ENCODE measurements around the gene UQCC5. TPM values are rescaled to one million over a fixed set of nuclear protein-coding genes. Genes with fewer than 3 reads are reported as not detected.
A peak's percentile ranks its signal among the peaks of the same experiment; 100 is the strongest.

Gene UQCC5
- total RNA-seq, 2 experiments from 2014 or later = 12.3 to 13.1 TPM

- H3K36me3 Mint-ChIP-seq (ENCODE audit: low read depth) = peaks cover 5% of the 10 kb centered on the region
- peaks cover 5% of the 10 kb centered on the region for H3K4me1 Mint-ChIP-seq (ENCODE audit: low read depth)
- no peaks in the 10 kb centered on the region for H3K9me3 Mint-ChIP-seq
- DNase-seq = no peak
- no peaks in the 10 kb centered on the region for H3K27me3 Mint-ChIP-seq (ENCODE audit: low read depth)
- no peak overlapping the region for H3K4me3 Mint-ChIP-seq
- CTCF ChIA-PET = interaction anchor here (1.3 kb wide), 1 partner anchor 79 kb away, joined by 3 read pairs; no protein-coding TSS in a partner anchor
- H3K27ac Mint-ChIP-seq = no peak overlapping the region
- intact Hi-C loops (cut with micrococcal nuclease) = no loop called here
These were observed 8.4 kb upstream of the UQCC5 start for GRCh38 chr3:52527732-52528585.

GRCh38 chr3:52528586-52529375, 7.6 kb upstream of the UQCC5 start:
- CTCF ChIA-PET = interaction anchor here (0.5 to 1.3 kb wide), 2 partner anchors 55 to 80 kb away, joined by 3 read pairs; no protein-coding TSS in a partner anchor
- intact Hi-C loops (cut with micrococcal nuclease) = no loop called here
- Mint-ChIP-seq H3K4me3 (no peak overlapping the region), H3K9me3 (no peaks in the 10 kb centered on the region), H3K27ac (no peak overlapping the region), H3K36me3 (ENCODE audit: low read depth) (peaks cover 5% of the 10 kb centered on the region), H3K27me3 (ENCODE audit: low read depth) (no peaks in the 10 kb centered on the region), H3K4me1 (ENCODE audit: low read depth) (peaks cover 5% of the 10 kb centered on the region)
- DNase-seq = peak; percentile 2

DNA sequence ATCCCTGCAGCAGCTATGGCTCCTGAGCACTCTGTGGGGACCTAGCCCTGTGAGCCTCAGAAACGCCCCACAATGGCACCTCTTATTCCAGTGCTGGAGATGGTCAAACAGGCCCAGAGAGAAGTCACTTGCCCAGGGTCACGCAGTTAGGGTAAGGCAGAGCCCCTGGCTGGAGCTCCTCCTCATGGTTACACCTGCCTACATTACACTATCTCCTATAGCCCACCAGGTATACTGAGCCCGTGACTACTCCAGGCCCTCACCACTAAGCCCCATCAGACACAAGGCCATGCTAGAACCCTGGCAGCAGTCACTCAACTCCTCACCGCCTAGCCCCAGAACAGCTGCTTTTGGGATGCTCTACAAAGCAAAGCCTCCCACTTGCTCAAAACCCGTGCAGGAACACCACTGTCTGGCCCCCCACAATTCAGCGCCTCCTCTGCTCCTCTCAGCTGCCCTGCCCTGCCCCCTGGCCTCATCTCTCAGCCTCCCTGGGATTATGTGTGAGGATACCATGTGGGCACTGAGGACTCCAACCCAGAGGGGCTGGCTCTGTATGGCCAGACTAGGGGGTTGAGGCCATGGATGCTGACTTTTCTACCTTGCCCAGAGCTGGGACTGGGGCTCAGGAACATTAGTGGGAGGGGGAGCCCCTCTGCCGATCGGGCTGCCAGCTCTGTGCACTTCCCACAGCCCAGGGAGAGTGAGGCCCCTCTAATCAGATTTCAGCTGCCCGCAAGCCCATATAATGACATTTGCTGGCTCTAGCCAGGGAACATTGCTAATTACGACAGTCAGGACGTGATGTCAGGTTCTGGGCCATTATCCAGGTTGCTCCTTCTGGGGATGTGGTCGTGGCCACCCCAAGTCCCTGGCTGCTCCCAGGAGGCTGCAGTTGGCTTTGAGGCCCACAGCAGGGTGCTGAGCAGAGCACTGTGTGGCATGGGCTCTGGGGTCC, 6.8 kb upstream of the UQCC5 start:
- Mint-ChIP-seq H3K27ac (no peak overlapping the region), H3K27me3 (ENCODE audit: low read depth) (no peaks in the 10 kb centered on the region), H3K4me3 (no peak overlapping the region), H3K36me3 (ENCODE audit: low read depth) (no peaks in the 10 kb centered on the region), H3K4me1 (ENCODE audit: low read depth) (peaks cover 5% of the 10 kb centered on the region), H3K9me3 (no peaks in the 10 kb centered on the region)
- intact Hi-C loops (cut with micrococcal nuclease) = loop anchor here (10.0 kb wide), 2 partner anchors 515 to 815 kb away; partner anchors contain the start of genes DCP1A and SFMBT1
- CTCF ChIA-PET = interaction anchor here (0.5 to 1.3 kb wide), 2 partner anchors 54 to 81 kb away, joined by 3 read pairs; no protein-coding TSS in a partner anchor
- DNase-seq = peak; percentile 3

DNA sequence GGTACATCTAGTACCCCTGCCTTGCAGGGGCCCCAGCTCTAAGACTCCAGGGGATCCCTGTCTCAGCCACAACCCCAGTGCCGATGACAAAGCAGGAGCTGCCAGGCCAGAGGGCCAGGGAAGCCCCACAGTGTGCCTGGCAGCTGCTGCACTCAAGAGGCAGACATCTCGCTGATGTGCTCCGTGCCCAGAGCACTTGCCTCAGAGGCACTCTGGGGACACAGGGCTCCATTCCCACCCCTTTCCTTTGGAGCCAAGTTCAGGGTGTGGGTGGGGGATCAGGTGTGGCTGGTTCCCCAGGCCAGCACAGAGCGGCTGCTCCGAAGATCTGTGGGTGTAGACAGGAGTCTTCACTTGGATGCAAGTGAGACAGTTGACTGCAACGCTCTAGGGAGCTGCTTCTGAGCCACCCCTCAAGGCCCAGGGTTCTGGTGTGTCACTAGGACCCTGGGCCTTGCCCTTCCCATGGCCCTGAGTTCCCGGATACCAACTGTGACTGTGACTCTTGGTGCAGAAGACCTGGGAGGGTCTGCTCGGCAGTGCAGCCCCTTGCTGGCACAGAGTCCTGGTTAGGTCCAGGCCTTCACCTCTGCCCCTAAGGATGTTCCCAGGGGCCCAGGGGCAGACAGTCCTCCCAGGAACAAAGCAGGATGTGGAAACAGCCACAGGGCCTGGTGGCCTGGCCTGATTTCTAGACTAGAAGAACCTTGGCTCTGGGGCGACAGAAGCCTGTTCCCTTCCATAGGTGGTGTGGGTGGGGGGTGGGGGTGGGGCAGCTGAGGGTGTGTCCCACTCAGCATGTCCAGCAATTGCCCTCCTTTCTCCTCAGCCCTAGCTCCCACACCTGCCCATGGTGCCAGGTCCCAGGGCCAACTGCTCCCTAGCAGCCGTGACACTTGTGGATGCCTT, 5.2 kb upstream of the UQCC5 start:
- DNase-seq = no peak
- intact Hi-C loops (cut with micrococcal nuclease) = loop anchor here (10.0 kb wide), 2 partner anchors 514 to 814 kb away; partner anchors contain the start of genes DCP1A and SFMBT1
- CTCF ChIA-PET = no interaction called here
- H3K4me1 Mint-ChIP-seq (ENCODE audit: low read depth) = peaks cover 14% of the 10 kb centered on the region
- no peak overlapping the region for H3K4me3 Mint-ChIP-seq
- H3K36me3 Mint-ChIP-seq (ENCODE audit: low read depth) = no peaks in the 10 kb centered on the region
- H3K27me3 Mint-ChIP-seq (ENCODE audit: low read depth) = no peaks in the 10 kb centered on the region
- no peak overlapping the region for H3K27ac Mint-ChIP-seq
- H3K9me3 Mint-ChIP-seq = no peaks in the 10 kb centered on the region

- CTCF ChIA-PET = no interaction called here
- Mint-ChIP-seq H3K4me1 (ENCODE audit: low read depth) (peaks cover 15% of the 10 kb centered on the region), H3K36me3 (ENCODE audit: low read depth) (peaks cover 2% of the 10 kb centered on the region), H3K27ac (no peak overlapping the region), H3K4me3 (peak overlapping the region; percentile 72), H3K27me3 (ENCODE audit: low read depth) (no peaks in the 10 kb centered on the region), H3K9me3 (no peaks in the 10 kb centered on the region)
- intact Hi-C loops (cut with micrococcal nuclease) = loop anchor here (10.0 kb wide), 2 partner anchors 513 to 813 kb away; partner anchors contain the start of genes DCP1A and SFMBT1
- peak; percentile 5 for DNase-seq
These were observed 4.4 kb upstream of the UQCC5 start for GRCh38 chr3:52531860-52532516.

DNA sequence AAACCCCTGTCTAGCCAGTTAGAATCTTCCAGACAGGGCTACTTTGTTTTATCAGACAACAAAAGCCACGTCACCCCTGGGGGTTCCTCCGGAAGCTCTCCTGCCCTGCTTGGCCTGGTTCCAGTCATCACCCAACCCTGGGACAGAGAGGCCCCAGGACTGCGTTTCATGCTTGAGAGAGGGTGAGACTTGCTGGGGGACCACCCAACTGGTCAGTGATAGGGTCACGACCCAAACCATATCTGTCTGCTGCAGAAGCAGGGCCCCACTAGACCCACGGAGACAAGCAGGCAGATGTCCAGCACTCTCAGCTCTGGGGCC, 3.9 kb upstream of the UQCC5 start:
- H3K9me3 Mint-ChIP-seq = no peaks in the 10 kb centered on the region
- CTCF ChIA-PET = no interaction called here
- peak; percentile 53 for DNase-seq
- H3K27me3 Mint-ChIP-seq (ENCODE audit: low read depth) = no peaks in the 10 kb centered on the region
- peaks cover 2% of the 10 kb centered on the region for H3K36me3 Mint-ChIP-seq (ENCODE audit: low read depth)
- no peak overlapping the region for H3K27ac Mint-ChIP-seq
- intact Hi-C loops (cut with micrococcal nuclease) = loop anchor here (10.0 kb wide), 2 partner anchors 512 to 812 kb away; partner anchors contain the start of genes DCP1A and SFMBT1
- H3K4me3 Mint-ChIP-seq = peak overlapping the region; percentile 72
- peaks cover 17% of the 10 kb centered on the region for H3K4me1 Mint-ChIP-seq (ENCODE audit: low read depth)

GRCh38 chr3:52532838-52533622, 3.4 kb upstream of the UQCC5 start:
- CTCF ChIA-PET = no interaction called here
- Mint-ChIP-seq H3K27me3 (ENCODE audit: low read depth) (no peaks in the 10 kb centered on the region), H3K27ac (no peak overlapping the region), H3K4me3 (peak overlapping the region; percentile 72), H3K9me3 (no peaks in the 10 kb centered on the region), H3K36me3 (ENCODE audit: low read depth) (peaks cover 7% of the 10 kb centered on the region), H3K4me1 (ENCODE audit: low read depth) (peaks cover 22% of the 10 kb centered on the region)
- DNase-seq = peak; percentile 28
- intact Hi-C loops (cut with micrococcal nuclease) = loop anchor here (10.0 kb wide), 2 partner anchors 512 to 812 kb away; partner anchors contain the start of genes DCP1A and SFMBT1

DNA sequence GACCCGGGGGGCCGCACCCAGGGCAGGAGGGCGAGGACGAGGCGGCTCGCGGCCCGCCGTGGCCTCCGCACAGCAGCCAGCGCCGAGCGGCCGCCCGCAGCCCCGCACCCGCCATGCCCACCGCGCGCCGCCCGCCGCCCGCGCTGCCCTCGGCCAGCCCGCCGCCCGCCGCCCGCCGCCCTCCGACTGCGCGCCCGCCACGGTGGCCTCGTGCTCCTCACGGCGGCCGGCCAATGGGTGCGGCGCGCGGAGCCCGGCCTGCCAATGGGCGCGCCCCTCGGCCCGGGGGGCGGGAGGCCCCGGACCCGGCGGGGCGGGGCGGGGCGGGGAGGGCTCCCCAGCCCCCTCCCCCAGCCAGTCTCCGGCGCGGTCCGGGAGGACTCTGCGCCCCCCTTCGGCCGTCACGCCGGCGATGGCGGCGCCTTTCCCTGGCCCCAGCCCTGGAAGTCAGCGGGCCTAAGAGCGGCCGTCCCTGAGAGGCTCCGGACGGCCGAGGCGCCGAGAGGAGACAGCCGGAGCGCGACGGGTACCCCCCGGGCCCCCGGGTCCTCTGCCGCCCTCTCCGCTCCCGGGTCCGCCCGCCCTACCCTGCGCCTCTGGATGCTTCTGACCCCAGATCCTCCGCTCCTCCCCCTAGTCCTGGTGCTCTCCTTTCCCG, 2.7 kb upstream of the UQCC5 start, which contains the start of gene NT5DC2:
TSS of gene NT5DC2 (minus strand) at position 235 of the 658 bp plus-strand sequence. CDS start at position 115, 120 bp downstream.
- H3K36me3 Mint-ChIP-seq (ENCODE audit: low read depth) = peaks cover 9% of the 10 kb centered on the region
- DNase-seq = peak; percentile 43
- H3K9me3 Mint-ChIP-seq = no peaks in the 10 kb centered on the region
- H3K4me1 Mint-ChIP-seq (ENCODE audit: low read depth) = peaks cover 28% of the 10 kb centered on the region
- CTCF ChIA-PET = no interaction called here
- H3K27me3 Mint-ChIP-seq (ENCODE audit: low read depth) = no peaks in the 10 kb centered on the region
- intact Hi-C loops (cut with micrococcal nuclease) = loop anchor here (10.0 kb wide), 2 partner anchors 511 to 811 kb away; partner anchors contain the start of genes DCP1A and SFMBT1
- no peak within 1 kb of the TSS for H3K27ac Mint-ChIP-seq
- H3K4me3 Mint-ChIP-seq = peak within 1 kb of the TSS; percentile 72

DNA sequence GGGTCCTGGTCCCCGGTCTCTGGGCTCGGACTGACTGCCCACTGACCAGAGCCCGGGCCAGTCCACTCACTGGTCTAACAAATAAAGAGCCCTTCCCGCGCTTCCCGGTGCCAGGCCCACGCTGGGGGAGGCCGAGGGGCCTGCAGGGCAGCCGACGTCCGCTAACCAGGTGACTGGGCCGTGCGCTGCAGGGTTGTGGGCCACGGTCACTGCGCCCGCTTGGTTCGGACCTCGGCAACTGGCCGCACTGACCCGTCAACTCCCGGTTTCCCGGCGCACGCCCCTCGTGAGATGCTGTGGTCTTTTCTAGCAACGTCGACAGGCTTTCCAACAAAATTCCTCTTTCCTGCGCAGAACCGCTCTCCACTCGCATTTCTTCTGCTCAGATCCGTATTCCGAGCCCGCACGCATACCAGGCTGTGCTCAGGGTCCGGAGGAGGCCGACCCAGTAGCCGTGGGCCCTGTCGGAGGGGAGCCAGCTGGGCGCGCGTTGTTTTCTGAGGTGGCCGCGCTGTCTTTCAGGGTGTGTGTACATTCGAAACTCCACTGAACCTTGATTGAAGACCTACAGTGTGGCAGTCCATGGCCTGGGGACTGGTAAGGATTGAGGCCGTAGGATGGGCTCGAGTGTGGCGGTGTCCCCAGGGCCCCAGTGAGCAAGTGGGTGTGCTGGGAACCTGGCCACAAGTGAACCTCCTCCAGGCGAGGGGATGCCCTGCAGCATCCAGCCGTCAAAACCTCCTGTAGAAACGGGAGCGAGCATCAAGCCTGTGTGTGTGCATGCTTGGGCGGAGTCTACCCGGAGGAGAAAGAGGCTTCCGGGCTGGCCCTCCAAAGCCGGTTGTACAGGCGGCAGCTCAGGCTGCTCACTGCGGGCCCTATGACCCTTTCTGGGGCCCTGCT, 1.9 kb upstream of the UQCC5 start:
- intact Hi-C loops (cut with micrococcal nuclease) = loop anchor here (5.0 to 10.0 kb wide), 4 partner anchors 257 to 810 kb away; partner anchors contain the start of genes ACY1, DCP1A, SFMBT1 and WDR82
- CTCF ChIA-PET = no interaction called here
- Mint-ChIP-seq H3K4me3 (peak overlapping the region; percentile 71), H3K9me3 (no peaks in the 10 kb centered on the region), H3K27me3 (ENCODE audit: low read depth) (no peaks in the 10 kb centered on the region), H3K4me1 (ENCODE audit: low read depth) (peaks cover 36% of the 10 kb centered on the region), H3K27ac (no peak overlapping the region), H3K36me3 (ENCODE audit: low read depth) (peaks cover 16% of the 10 kb centered on the region)
- no peak for DNase-seq

Measured in activated naive CD4-positive, alpha-beta T cell treated with anti-CD3 and anti-CD28 coated beads for 36 hours (primary cell).